Mesenchymal stem cell (in vitro differentiated cells and primary cell): ENCODE data around the gene MAP6.

ENCODE experiments used
- DNase-seq: peaks from one replicate; pipeline ENCODE4 v3.0.0-alpha.2; 2013
- H2AFZ ChIP-seq: one replicate; pipeline ENCODE4 v1.6.1; 2013; ENCODE audit warnings: low read depth, mild to moderate bottlenecking, control low read depth, inconsistent platforms, low read length, moderate library complexity
- H2AK5ac ChIP-seq: 2 replicates; pipeline ENCODE4 v1.6.1; 2013; ENCODE audit warnings: low read length, moderate library complexity, mild to moderate bottlenecking, inconsistent platforms; ENCODE audit not compliant: severe bottlenecking
- H2BK120ac ChIP-seq: one replicate; pipeline ENCODE4 v1.6.1; 2013; ENCODE audit warnings: low read depth, mild to moderate bottlenecking, inconsistent platforms, low read length, moderate library complexity
- H2BK12ac ChIP-seq, 2 experiments: one replicate each; pipeline ENCODE4 v1.6.1; 2013; ENCODE audit warnings: inconsistent platforms in 2 of 2, low read length in 2 of 2, mild to moderate bottlenecking in 2 of 2, moderate library complexity in 2 of 2, control low read depth in 1 of 2
- H2BK15ac ChIP-seq: one replicate; pipeline ENCODE4 v1.6.1; 2013; ENCODE audit warnings: mild to moderate bottlenecking, low read depth, inconsistent platforms; ENCODE audit not compliant: poor library complexity, severe bottlenecking
- H2BK5ac ChIP-seq: 2 replicates; pipeline ENCODE4 v1.6.1; 2013; ENCODE audit warnings: low read depth, mild to moderate bottlenecking, low read length, control low read depth, inconsistent platforms; ENCODE audit not compliant: poor library complexity, severe bottlenecking
- H3K14ac ChIP-seq, 2 experiments: one replicate each; pipeline ENCODE4 v1.6.1; 2013; ENCODE audit warnings: inconsistent platforms in 2 of 2, low read length in 2 of 2, control low read depth in 1 of 2, mild to moderate bottlenecking in 1 of 2, moderate library complexity in 1 of 2
- H3K18ac ChIP-seq, 2 experiments: one replicate each; pipeline ENCODE4 v1.6.1; 2013; ENCODE audit warnings: inconsistent platforms in 2 of 2, low read length in 2 of 2, control low read depth in 1 of 2, low read depth in 1 of 2, mild to moderate bottlenecking in 1 of 2
- H3K23ac ChIP-seq, 2 experiments: one replicate each; pipeline ENCODE4 v1.6.1; 2013; ENCODE audit warnings: inconsistent platforms in 2 of 2, low read length in 2 of 2, mild to moderate bottlenecking in 2 of 2, moderate library complexity in 2 of 2, control low read depth in 1 of 2
- H3K27ac ChIP-seq: 2 replicates; pipeline ENCODE4 v1.5.1; 2013; ENCODE audit warnings: mild to moderate bottlenecking, moderate library complexity, low read length, control low read depth, inconsistent platforms; ENCODE audit not compliant: poor library complexity, severe bottlenecking
- H3K27me3 ChIP-seq, 2 experiments: 2 replicates each; pipeline versions ENCODE4 v1.6.1 to v1.7.0; 2013; ENCODE audit warnings: low read length in 2 of 2, mild to moderate bottlenecking in 2 of 2, moderate library complexity in 2 of 2, control low read depth in 1 of 2, inconsistent platforms in 1 of 2; ENCODE audit not compliant: control insufficient read depth in 1 of 2, insufficient read depth in 1 of 2
- H3K36me3 ChIP-seq, 2 experiments: 2 replicates each; pipeline versions ENCODE4 v1.6.1 to v1.7.0; 2013; ENCODE audit warnings: low read length in 2 of 2, control low read depth in 1 of 2, inconsistent platforms in 1 of 2, low read depth in 1 of 2, mild to moderate bottlenecking in 1 of 2; ENCODE audit not compliant: insufficient read depth in 2 of 2, control insufficient read depth in 1 of 2
- H3K4ac ChIP-seq, 2 experiments: one replicate each; pipeline ENCODE4 v1.6.1; 2013; ENCODE audit warnings: inconsistent platforms in 2 of 2, low read length in 2 of 2, mild to moderate bottlenecking in 2 of 2, moderate library complexity in 2 of 2, control low read depth in 1 of 2, low read depth in 1 of 2
- H3K4me1 ChIP-seq: 2 replicates; pipeline ENCODE4 v1.6.1; 2013; ENCODE audit warnings: low read depth, low read length, control low read depth; ENCODE audit not compliant: control insufficient read depth, insufficient read depth
- H3K4me2 ChIP-seq: 2 replicates; pipeline ENCODE4 v1.6.1; 2013; ENCODE audit warnings: low read length, mild to moderate bottlenecking, inconsistent platforms; ENCODE audit not compliant: poor library complexity, severe bottlenecking
- H3K4me3 ChIP-seq, 2 experiments: 2 replicates each; pipeline versions ENCODE4 v1.5.1 to v1.7.0; 2013; ENCODE audit warnings: low read length in 2 of 2, mild to moderate bottlenecking in 2 of 2, control low read depth in 1 of 2, low read depth in 1 of 2; ENCODE audit not compliant: insufficient read depth in 1 of 2
- H3K79me1 ChIP-seq: replicated peaks from 2 replicates; pipeline ENCODE4 v1.6.1; 2013; ENCODE audit warnings: mild to moderate bottlenecking, control low read depth, low read length, inconsistent platforms; ENCODE audit not compliant: poor library complexity, severe bottlenecking
- H3K9ac ChIP-seq: 2 replicates; pipeline ENCODE4 v1.7.0; 2013; ENCODE audit warnings: mild to moderate bottlenecking, low read length, moderate library complexity
- H3K9me3 ChIP-seq: 2 replicates; pipeline ENCODE4 v1.7.0; 2013; ENCODE audit warnings: mild to moderate bottlenecking, low read length; ENCODE audit not compliant: control insufficient read depth
- H4K8ac ChIP-seq: one replicate; pipeline ENCODE4 v1.6.1; 2013; ENCODE audit warnings: inconsistent platforms, mild to moderate bottlenecking, low read length, moderate library complexity
- H4K91ac ChIP-seq: one replicate; pipeline ENCODE4 v1.6.1; 2013; ENCODE audit warnings: mild to moderate bottlenecking, low read length, inconsistent platforms
- WGBS: methylation state at CpG from one replicate; pipeline ENCODE4 v1.1.7; 2013; ENCODE audit warnings: mixed read lengths; 5-methylcytosine and 5-hydroxymethylcytosine counted together

Gene MAP6

GRCh38 chr11:75555079-75555811 is 113.6 kb downstream of the MAP6 start:
- H2AFZ ChIP-seq, result no peak overlapping the region
- peak; percentile 10 for DNase-seq
- H3K4ac ChIP-seq, result peak overlapping the region; percentile 82 to 98
- peak overlapping the region; percentile 99 for H4K91ac ChIP-seq
- H3K36me3 ChIP-seq, result no peaks in the 10 kb centered on the region
- no peaks in the 10 kb centered on the region for H3K9me3 ChIP-seq
- H3K27ac ChIP-seq, result peak overlapping the region; percentile 35
- no peak overlapping the region for H2BK5ac ChIP-seq
- H2BK12ac ChIP-seq, result peak overlapping the region; percentile 86 to 100
- H2BK120ac ChIP-seq, result peak overlapping the region; percentile 88
- H3K9ac ChIP-seq, result peak overlapping the region; percentile 81
- peak overlapping the region; percentile 82 to 97 for H3K18ac ChIP-seq
- peak overlapping the region in 1 of 2 experiments; percentile 53 for H3K23ac ChIP-seq
- H3K4me3 ChIP-seq, result peak overlapping the region in 1 of 2 experiments; percentile 49
- H3K79me1 ChIP-seq, result no peaks in the 10 kb centered on the region
- no peak overlapping the region for H3K4me2 ChIP-seq
- peak overlapping the region; percentile 98 for H2BK15ac ChIP-seq
- H3K27me3 ChIP-seq, result no peaks in the 10 kb centered on the region
- peak overlapping the region; percentile 99 for H4K8ac ChIP-seq
- WGBS, result 91% methylated on average over 10 of the region's 12 CpGs
- H3K14ac ChIP-seq, result no peak overlapping the region
- peak overlapping the region; percentile 70 for H2AK5ac ChIP-seq
- peaks cover 35% of the 10 kb centered on the region for H3K4me1 ChIP-seq

- 34% methylated on average over 21 of the region's 21 CpGs for WGBS
- H3K27ac ChIP-seq, result peak overlapping the region; percentile 35
- no peak overlapping the region for H3K4me2 ChIP-seq
- H2BK120ac ChIP-seq, result peak overlapping the region; percentile 88
- peak overlapping the region in 1 of 2 experiments; percentile 8 for H3K14ac ChIP-seq
- H3K9me3 ChIP-seq, result no peaks in the 10 kb centered on the region
- H4K91ac ChIP-seq, result peak overlapping the region; percentile 99
- H3K27me3 ChIP-seq, result no peaks in the 10 kb centered on the region
- peak overlapping the region; percentile 69 for H2AK5ac ChIP-seq
- peak overlapping the region; percentile 81 for H3K9ac ChIP-seq
- H2AFZ ChIP-seq, result no peak overlapping the region
- peak overlapping the region; percentile 82 to 98 for H3K4ac ChIP-seq
- H4K8ac ChIP-seq, result peak overlapping the region; percentile 99
- H2BK5ac ChIP-seq, result no peak overlapping the region
- H3K4me1 ChIP-seq, result peaks cover 34% of the 10 kb centered on the region
- peak overlapping the region; percentile 86 to 100 for H2BK12ac ChIP-seq
- no peaks in the 10 kb centered on the region for H3K36me3 ChIP-seq
- H3K79me1 ChIP-seq, result no peaks in the 10 kb centered on the region
- peak overlapping the region in 1 of 2 experiments; percentile 49 for H3K4me3 ChIP-seq
- H3K18ac ChIP-seq, result peak overlapping the region; percentile 82 to 97
- DNase-seq, result peak; percentile 100
- H2BK15ac ChIP-seq, result peak overlapping the region; percentile 98
- H3K23ac ChIP-seq, result peak overlapping the region in 1 of 2 experiments; percentile 10
Measured at GRCh38 chr11:75554258-75555022, 114.4 kb downstream of the MAP6 start.

GRCh38 chr11:75553889-75554257 is 115.0 kb downstream of the MAP6 start:
- peak overlapping the region in 1 of 2 experiments; percentile 22 for H3K4ac ChIP-seq
- H3K27me3 ChIP-seq, result no peaks in the 10 kb centered on the region
- H2BK12ac ChIP-seq, result peak overlapping the region; percentile 2 to 46
- H3K14ac ChIP-seq, result no peak overlapping the region
- H4K8ac ChIP-seq, result no peak overlapping the region
- no peaks in the 10 kb centered on the region for H3K79me1 ChIP-seq
- no peak overlapping the region for H3K4me3 ChIP-seq
- no peak overlapping the region for H2BK15ac ChIP-seq
- peaks cover 30% of the 10 kb centered on the region for H3K4me1 ChIP-seq
- H3K9ac ChIP-seq, result peak overlapping the region; percentile 38
- H2BK120ac ChIP-seq, result peak overlapping the region; percentile 46
- H2AFZ ChIP-seq, result no peak overlapping the region
- no peaks in the 10 kb centered on the region for H3K9me3 ChIP-seq
- no peak overlapping the region for H3K4me2 ChIP-seq
- WGBS, result no CpG with 5 or more reads among the region's 1 CpG
- peak overlapping the region; percentile 1 to 58 for H3K18ac ChIP-seq
- H4K91ac ChIP-seq, result no peak overlapping the region
- H2AK5ac ChIP-seq, result no peak overlapping the region
- no peaks in the 10 kb centered on the region for H3K36me3 ChIP-seq
- peak; percentile 18 for DNase-seq
- H2BK5ac ChIP-seq, result no peak overlapping the region
- no peak overlapping the region for H3K23ac ChIP-seq
- no peak overlapping the region for H3K27ac ChIP-seq

- H3K9ac ChIP-seq, result no peak overlapping the region
- 97% methylated on average over 6 of the region's 6 CpGs for WGBS
- no peak overlapping the region for H2AFZ ChIP-seq
- no peaks in the 10 kb centered on the region for H3K27me3 ChIP-seq
- no peak overlapping the region for H2BK5ac ChIP-seq
- peak overlapping the region; percentile 87 for H4K91ac ChIP-seq
- peak overlapping the region; percentile 62 for H2BK15ac ChIP-seq
- peak overlapping the region; percentile 22 to 70 for H3K4ac ChIP-seq
- peak overlapping the region; percentile 2 to 93 for H2BK12ac ChIP-seq
- no peak for DNase-seq
- H3K18ac ChIP-seq, result peak overlapping the region; percentile 54 to 58
- H3K4me1 ChIP-seq, result peaks cover 25% of the 10 kb centered on the region
- peak overlapping the region in 1 of 2 experiments; percentile 9 for H3K14ac ChIP-seq
- H3K23ac ChIP-seq, result no peak overlapping the region
- no peak overlapping the region for H3K27ac ChIP-seq
- H2AK5ac ChIP-seq, result peak overlapping the region; percentile 15
- H2BK120ac ChIP-seq, result peak overlapping the region; percentile 19
- H3K4me3 ChIP-seq, result no peak overlapping the region
- H3K79me1 ChIP-seq, result no peaks in the 10 kb centered on the region
- H3K9me3 ChIP-seq, result no peaks in the 10 kb centered on the region
- peak overlapping the region; percentile 36 for H4K8ac ChIP-seq
- H3K4me2 ChIP-seq, result no peak overlapping the region
- no peaks in the 10 kb centered on the region for H3K36me3 ChIP-seq
Measured at GRCh38 chr11:75553182-75553581, 115.7 kb downstream of the MAP6 start.
